K562 (cell line): ENCODE data around the gene ATL3. TPM values are rescaled to one million over a fixed set of nuclear protein-coding genes. Genes with fewer than 3 reads are reported as not detected.

Source experiments
- CCNT2 ChIP-seq: IDR thresholded peaks from 2 replicates; pipeline ENCODE4 v1.6.1; 2011; ENCODE audit warnings: borderline replicate concordance, low read depth, mild to moderate bottlenecking, moderate library complexity, mixed read lengths, low read length; ENCODE audit not compliant: insufficient read length; ENCODE audit errors: extremely low read depth
- HIVEP1 ChIP-seq: fragments of 250-450 bp; sonication (Bioruptor Pico); IDR thresholded peaks from 2 replicates; pipeline ENCODE4 v1.4.0; 2020; ENCODE audit warnings: mild to moderate bottlenecking
- NFIC ChIP-seq: fragments of 450-650 bp; IDR thresholded peaks from 2 replicates; pipeline ENCODE4 v1.6.1; 2017; ENCODE audit warnings: mild to moderate bottlenecking, inconsistent platforms
- POLR2B ChIP-seq: fragments of 450-650 bp; IDR thresholded peaks from 2 replicates; pipeline ENCODE4 v1.6.1; 2018; ENCODE audit warnings: low read depth; ENCODE audit not compliant: partially characterized antibody
- REST ChIP-seq, 2 experiments: fragments of 450-650 bp; formaldehyde crosslinking in 1 of 2; IDR thresholded peaks; 2 replicates each; pipeline versions ENCODE4 v1.4.0 to v1.6.1; 2014 to 2020; ENCODE audit warnings: mild to moderate bottlenecking in 2 of 2, borderline replicate concordance in 1 of 2, low read depth in 1 of 2
- SAP30 ChIP-seq: fragments of 200-600 bp; sonication (generic); IDR thresholded peaks from 2 replicates; pipeline ENCODE4 v1.6.1; 2012; ENCODE audit warnings: borderline replicate concordance, low read depth, mild to moderate bottlenecking, moderate library complexity, low read length, control low read depth, inconsistent platforms; ENCODE audit not compliant: insufficient read depth, poor library complexity, severe bottlenecking
- SP1 ChIP-seq: sonication (generic); formaldehyde crosslinking; IDR thresholded peaks from 2 replicates; pipeline ENCODE4 v1.8.1; 2022; ENCODE audit warnings: mild to moderate bottlenecking, missing genetic modification reagents
- TAF1 ChIP-seq: IDR thresholded peaks from 2 replicates; pipeline ENCODE4 v1.6.1; 2011; ENCODE audit warnings: mild to moderate bottlenecking, low read length, moderate library complexity; ENCODE audit not compliant: insufficient read depth, control insufficient read depth, severe bottlenecking; ENCODE audit errors: extremely low read depth
- ZBTB7A ChIP-seq: IDR thresholded peaks from 2 replicates; pipeline ENCODE4 v1.6.1; 2011; ENCODE audit warnings: low read depth, mild to moderate bottlenecking, low read length, moderate library complexity, borderline replicate concordance; ENCODE audit not compliant: control insufficient read depth
- polyA plus RNA-seq, 8 experiments: library from polyadenylated mRNA; depleted of rRNA in 4 of 8; stranded (reverse) in 5 of 8; unstranded in 3 of 8; fragments of >200 nt; fragmentation: Nextera tagmentation in 2 of 8; fragmentation: Illumina TruSeq in 1 of 8; extraction: Ambion mirVana in 2 of 8; extraction: Trizol in 1 of 8; gene quantifications; 2 replicates each; pipeline versions ENCODE4 v1.2.1 to v1.2.3, GENCODE V29; 2011 to 2014; ENCODE audit warnings: inconsistent platforms in 1 of 8, missing spikeins in 1 of 8
- total RNA-seq, 7 experiments: library from RNA; depleted of rRNA in 6 of 7; stranded (reverse); fragments of >200 nt in 6 of 7; fragmentation: Illumina TruSeq in 2 of 7; extraction: Trizol in 2 of 7; gene quantifications; 2 replicates each; pipeline versions ENCODE4 v1.2.1 to v1.2.3, GENCODE V29; 2011 to 2021; ENCODE audit warnings: low replicate concordance in 1 of 7
- TF ChIP-seq, protein P1 (sequence below): sonication (generic); formaldehyde crosslinking; IDR thresholded peaks from 2 replicates; pipeline ENCODE4 v1.8.0; 2022; ENCODE audit warnings: missing genetic modification reagents, mild to moderate bottlenecking, moderate library complexity, borderline replicate concordance

The ATL3 gene
- total and polyA plus RNA-seq, 9 of the 15 experiments (the other 6 are each of a cell fraction or from before 2014, with no cell fraction given): 18.2 to 39.8 (median 23.9) TPM

DNA sequence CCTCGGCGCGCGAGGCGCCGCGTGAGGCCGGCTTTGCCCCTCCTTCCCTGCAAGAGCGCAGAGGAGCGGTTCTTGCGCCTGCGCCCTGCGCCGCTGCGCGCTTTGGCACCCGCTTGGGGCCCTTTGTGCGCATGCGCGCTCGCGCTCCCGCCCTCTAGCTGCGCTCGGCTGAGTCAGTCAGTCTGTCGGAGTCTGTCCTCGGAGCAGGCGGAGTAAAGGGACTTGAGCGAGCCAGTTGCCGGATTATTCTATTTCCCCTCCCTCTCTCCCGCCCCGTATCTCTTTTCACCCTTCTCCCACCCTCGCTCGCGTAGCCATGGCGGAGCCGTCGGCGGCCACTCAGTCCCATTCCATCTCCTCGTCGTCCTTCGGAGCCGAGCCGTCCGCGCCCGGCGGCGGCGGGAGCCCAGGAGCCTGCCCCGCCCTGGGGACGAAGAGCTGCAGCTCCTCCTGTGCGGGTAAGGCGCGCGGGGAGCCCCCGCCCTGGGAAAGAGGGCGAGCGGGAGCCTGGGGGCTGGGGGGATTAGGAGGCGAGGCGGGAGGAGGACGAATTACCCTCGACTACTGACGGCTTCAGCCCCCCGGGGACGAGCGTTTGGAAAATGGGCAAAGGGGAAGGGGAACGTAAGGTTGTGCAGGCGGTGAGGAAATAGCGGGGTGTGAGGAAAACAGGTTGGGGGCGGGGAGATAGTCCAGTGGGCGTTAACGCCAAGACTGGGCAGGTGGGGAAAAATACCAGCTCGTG lies 10.3 kb upstream of the ATL3 start, which contains the start of gene RTN3 (continued):
- TF ChIP-seq REST (IDR thresholded peaks at IDR 0.05; ENCODE audit: borderline replicate concordance): 0 out of 2 replicates have a peak, but pooled peaks have one; percentile 4
- no peak for TF ChIP-seq REST (CRISPR knock-in tag; IDR thresholded peaks at IDR 0.05; ENCODE audit: low read depth)
- TF ChIP-seq, protein P1, sequence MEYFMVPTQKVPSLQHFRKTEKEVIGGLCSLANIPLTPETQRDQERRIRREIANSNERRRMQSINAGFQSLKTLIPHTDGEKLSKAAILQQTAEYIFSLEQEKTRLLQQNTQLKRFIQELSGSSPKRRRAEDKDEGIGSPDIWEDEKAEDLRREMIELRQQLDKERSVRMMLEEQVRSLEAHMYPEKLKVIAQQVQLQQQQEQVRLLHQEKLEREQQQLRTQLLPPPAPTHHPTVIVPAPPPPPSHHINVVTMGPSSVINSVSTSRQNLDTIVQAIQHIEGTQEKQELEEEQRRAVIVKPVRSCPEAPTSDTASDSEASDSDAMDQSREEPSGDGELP: peak; percentile 76
- TF ChIP-seq ZBTB7A: peak; percentile 60; the same call in 1 of the 2 replicates
- TF ChIP-seq SP1 (CRISPR knock-in tag): peak; percentile 70
- TF ChIP-seq TAF1: peak; percentile 97
- TF ChIP-seq POLR2B: peak; percentile 99
- peak; percentile 25 for TF ChIP-seq SAP30
- TF ChIP-seq NFIC: peak; percentile 69
- TF ChIP-seq CCNT2: peak; percentile 88
- no peak for TF ChIP-seq HIVEP1
